Measurements from ENCODE around the gene TMEM170B.

The TMEM170B gene

DNA sequence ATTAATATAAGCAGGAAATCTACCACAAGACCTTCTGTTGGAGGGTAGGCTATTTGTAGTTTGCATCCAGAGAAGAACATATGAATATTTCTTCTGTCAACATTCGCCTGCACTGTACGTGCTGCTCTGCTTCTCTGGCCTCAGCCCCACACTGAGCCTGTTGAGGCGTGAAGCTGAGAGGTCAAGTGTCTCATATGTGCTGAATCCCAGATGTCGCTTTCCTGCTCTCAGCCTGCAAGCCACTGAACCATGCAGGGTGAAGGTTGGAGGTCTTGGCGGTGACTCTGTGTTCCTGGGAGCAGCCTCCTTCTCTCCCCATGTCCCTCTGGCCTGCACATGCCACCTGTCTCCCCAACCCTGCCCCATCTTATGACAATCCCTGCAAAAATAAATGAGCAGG is 83.6 kb downstream of the TMEM170B start:
- no peak for FAIRE-seq

DNA sequence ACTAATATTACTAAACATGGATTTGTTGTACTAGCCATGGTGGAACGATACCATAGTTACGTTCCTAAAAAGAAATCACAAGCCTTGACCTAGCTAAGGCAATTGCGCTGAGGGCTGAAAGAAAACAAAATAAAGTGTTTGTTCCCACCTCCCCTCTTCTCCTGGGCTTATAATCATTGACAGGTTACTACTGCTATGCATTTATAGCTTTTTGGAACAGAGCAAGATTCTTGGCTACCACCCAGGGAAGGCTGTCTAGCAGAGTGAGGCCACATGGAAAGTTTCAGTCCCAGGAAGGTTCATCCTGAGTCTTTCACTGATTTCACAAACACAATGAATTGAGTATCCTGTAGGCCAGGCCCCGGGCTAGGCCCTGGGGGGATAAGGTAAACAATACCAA is 84.6 kb downstream of the TMEM170B start:
- FAIRE-seq: no peak

DNA sequence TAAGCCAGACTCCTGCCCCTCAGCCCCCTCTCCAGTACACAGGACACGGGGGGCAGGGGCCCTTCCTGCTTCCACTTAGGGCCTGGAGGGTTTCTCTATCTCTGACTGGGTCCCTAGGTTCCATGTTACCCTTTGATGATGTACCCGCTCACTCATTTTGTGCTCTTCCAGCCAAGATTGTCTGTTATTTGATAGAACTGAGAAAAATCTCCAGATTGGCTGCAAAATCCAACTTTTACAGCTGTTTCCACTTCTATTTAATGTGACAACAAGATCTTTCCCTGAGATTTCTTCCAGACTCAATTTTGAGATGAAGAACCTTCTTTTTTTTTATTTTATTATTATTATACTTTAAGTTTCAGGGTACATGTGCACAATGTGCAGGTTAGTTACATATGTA is 85.7 kb downstream of the TMEM170B start:
- no peak for FAIRE-seq

DNA sequence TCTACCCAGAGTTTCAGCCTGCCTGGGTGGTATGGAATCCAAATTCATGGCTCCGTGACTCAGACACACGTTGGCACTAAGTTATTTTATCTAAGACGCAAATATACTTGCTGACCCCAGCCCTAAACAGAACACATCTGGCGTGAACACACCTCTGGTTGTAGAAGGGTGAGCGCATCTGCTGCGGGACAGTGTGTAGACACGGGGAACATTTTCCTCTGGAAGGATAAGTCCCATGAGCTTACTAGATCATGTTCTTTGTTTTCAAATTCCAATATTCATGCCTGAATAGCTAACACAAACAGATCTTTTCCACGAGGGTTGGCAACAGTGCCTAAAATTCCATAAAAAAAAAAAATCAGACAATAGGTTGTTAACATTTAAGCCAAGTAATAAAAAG is 87.8 kb downstream of the TMEM170B start:
- no peak for FAIRE-seq

DNA sequence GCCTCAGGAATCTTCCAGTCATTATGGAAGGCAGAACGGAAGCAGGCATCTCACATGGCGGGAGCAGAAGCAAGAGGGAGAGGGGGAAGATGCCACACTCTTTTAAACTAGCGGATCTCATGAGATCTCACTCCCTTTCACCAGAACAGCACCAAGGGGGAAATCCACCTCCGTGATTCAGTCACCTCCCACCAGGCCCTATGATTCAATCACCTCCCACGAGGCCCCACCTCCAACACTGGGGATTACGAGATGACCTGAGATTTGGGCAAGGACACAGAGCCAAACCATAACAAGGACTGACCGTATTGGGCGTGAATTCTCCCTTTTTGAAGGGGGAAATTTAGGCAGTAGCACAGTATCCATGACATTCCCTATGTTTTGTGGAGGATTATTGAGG is 88.8 kb downstream of the TMEM170B start:
- FAIRE-seq: no peak

DNA sequence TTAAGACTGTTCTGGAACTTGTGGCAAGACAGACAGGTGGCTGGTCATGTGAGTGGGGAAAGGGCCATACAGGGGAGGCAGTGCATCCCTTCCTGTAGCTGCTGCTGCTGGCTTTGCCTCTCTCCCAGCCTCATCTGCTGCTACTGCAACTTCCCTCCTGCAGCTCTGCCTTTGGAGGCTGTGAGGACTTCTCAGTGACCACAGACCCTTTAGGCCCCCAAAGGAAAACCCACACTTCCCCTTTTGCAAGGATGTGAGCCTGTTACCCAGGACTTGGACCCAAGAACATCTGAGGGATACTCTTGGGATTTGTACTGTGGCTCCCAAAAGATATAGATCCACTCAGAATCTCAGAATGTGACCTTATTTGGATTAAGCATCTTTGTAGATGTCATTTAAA is 91.0 kb downstream of the TMEM170B start:
- no peak for FAIRE-seq

DNA sequence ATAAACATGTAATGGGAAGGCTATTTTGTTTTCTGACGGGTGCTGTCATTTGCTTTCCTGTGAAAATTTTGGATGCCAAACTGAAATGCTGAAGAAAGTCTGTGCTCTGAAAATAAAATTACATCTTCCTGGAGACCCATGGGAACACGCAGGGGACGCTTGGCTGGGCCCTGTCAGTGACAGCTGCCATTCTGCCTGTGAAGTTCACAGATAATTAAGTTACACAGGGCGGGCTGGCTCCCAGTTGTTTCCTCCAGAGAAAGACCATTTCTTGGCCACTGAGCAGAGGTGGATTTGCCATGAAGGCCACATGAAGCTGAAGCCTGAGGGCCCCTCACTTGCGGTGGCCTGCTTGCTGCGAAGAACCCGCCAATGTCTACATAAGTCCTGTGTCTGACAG is 93.5 kb downstream of the TMEM170B start:
- FAIRE-seq: no peak

DNA sequence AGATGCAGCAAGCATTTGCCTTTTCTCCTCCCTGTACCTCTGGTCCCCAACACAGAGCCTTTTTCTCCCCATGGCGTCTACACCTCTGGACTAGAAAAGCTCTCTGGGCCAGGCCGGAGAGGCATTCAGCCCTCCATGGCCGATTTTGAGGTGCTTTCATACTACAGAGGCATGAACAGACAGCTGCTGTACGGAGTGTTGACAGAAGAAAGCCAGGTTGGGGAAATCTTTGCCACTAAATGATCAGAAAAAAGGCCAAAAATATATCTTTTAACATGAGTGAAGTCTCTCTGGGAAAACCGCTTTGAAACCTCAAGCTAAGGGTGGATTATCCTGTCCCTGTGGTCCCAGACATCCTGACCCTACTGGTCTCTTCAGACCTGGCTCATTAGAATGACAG is 94.0 kb downstream of the TMEM170B start:
- FAIRE-seq: no peak

- no peak for FAIRE-seq
Observed at GRCh38 chr6:11632231-11632630, 94.7 kb downstream of the TMEM170B start.

DNA sequence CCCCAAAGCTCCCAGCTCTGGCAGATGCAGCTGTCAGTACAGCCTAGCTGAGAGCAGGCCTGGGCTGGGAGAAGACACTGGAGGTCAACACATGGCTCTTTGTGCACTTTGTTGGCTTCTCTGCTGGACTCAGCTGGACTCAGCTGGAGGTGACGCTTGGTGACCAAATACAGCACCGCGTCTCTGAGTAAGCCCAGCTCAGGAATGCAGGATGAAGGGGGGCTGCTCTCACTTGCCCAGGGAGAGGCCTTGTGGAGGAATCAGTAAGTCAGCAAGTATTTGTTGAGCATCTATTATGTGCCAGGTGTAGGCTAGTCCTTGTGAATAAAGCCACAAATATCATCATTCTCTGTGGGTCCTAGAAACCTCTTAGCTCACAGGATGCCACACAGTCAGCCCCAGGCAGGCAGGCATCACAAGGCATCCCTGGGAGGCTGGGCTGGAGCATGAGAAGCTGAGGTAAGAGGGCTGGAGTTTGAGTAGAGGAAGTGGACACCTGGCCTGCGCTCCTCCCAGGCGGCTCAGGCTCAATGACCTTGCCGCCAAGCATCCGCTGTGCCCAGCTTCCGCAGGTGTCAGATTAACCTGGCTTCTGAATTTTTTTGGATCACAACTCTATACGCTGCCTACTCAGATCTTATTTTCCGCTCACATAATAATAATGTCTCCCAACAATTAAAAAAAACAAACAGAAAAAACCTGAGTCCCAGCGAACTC is 95.4 kb downstream of the TMEM170B start:
- FAIRE-seq: no peak

All from G401.6 (cell line).